C4-2B (cell line): Measurements from ENCODE around the gene CFAP46.
"Not testable (repeated sequence)": the region's sequence is repeated elsewhere in the genome, so short reads cannot be mapped to it uniquely, and the experiment has no call there.

Experiments used
- ZFX ChIP-seq: fragments of 450-650 bp; IDR thresholded peaks from 2 replicates; pipeline ENCODE4 v1.6.1; 2017
- TF ChIP-seq, protein P1 (sequence below): fragments of 450-650 bp; conservative IDR thresholded peaks from 2 replicates; pipeline ENCODE4 v1.5.1; 2017; ENCODE audit warnings: mild to moderate bottlenecking

DNA sequence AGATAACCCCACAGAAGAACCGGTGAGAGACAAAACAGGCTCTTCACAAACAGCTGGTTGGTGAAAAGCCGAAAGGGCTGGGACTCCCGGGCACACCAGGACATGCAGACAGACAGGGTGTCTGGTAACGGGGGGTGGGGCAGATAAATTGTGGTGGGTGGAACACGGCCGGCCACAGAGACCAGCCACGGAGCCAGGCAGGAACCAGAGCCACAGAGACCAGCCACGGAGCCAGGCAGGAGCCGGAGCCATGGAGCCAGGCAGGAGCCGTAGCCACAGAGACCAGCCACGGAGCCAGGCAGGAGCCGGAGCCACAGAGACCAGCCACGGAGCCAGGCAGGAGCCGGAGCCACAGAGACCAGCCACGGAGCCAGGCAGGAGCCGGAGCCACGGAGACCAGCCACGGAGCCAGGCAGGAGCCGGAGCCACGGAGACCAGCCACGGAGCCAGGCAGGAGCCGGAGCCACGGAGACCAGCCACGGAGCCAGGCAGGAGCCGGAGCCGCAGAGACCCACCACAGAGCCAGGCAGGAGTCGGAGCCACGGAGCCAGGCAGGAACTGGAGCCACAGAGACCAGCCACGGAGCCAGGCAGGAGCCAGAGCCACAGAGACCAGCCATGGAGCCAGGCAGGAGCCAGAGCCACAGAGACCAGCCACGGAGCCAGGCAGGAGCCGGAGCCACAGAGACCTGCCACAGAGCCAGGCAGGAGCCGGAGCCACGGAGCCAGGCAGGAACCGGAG lies 116.4 kb downstream of the CFAP46 start:
- TF ChIP-seq, protein P1, sequence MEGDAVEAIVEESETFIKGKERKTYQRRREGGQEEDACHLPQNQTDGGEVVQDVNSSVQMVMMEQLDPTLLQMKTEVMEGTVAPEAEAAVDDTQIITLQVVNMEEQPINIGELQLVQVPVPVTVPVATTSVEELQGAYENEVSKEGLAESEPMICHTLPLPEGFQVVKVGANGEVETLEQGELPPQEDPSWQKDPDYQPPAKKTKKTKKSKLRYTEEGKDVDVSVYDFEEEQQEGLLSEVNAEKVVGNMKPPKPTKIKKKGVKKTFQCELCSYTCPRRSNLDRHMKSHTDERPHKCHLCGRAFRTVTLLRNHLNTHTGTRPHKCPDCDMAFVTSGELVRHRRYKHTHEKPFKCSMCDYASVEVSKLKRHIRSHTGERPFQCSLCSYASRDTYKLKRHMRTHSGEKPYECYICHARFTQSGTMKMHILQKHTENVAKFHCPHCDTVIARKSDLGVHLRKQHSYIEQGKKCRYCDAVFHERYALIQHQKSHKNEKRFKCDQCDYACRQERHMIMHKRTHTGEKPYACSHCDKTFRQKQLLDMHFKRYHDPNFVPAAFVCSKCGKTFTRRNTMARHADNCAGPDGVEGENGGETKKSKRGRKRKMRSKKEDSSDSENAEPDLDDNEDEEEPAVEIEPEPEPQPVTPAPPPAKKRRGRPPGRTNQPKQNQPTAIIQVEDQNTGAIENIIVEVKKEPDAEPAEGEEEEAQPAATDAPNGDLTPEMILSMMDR: not testable (repeated sequence)
- not testable (repeated sequence) for TF ChIP-seq ZFX
